ENCODE data around the gene SPRED2.

Gene SPRED2

GRCh38 chr2:65275141-65275915 is 157.1 kb downstream of the SPRED2 start:
- no peak for DNase-seq

GRCh38 chr2:65273344-65273743 is 159.1 kb downstream of the SPRED2 start:
- DNase-seq: no peak

DNA sequence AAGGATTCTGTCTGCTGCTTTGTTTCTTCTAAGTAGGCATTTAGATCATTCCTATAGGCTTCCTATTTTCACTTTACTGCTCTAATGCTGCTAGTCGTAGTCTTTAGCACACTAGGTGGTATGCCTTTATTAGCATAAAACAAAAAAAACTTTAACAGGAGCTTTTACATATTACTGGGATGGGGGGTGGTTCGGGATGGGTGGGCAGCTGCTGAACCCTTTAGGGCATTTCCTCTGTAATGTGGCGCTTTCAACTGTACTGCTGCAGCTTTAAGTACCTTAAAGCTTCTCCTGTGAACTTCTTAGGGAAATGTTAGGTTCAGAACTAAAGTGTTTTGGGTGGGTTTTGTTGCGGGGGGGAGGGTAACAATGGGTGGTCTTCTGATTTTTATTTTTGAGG is 163.4 kb downstream of the SPRED2 start:
- no peak for DNase-seq

GRCh38 chr2:65267008-65267407 is 165.4 kb downstream of the SPRED2 start:
- DNase-seq: no peak

DNA sequence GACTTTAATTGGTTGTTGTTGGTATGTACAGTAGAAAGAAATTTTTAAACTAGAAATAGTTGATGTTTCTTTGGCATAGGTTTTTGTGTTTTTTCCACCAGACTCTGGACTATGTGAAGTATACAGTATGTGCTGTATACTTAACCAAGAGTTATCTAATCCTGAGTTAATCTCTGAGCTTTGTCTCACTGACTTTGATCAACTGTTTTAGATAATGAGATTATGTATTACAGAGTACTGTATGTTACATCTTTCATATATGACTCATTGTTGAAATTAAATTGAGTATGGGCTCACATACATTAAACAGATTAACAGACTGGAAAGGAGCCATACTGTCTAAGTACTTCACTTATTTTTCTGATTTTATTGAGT is 166.7 kb downstream of the SPRED2 start:
- no peak for DNase-seq

GRCh38 chr2:65264821-65265670 is 167.4 kb downstream of the SPRED2 start:
- DNase-seq: no peak

DNA sequence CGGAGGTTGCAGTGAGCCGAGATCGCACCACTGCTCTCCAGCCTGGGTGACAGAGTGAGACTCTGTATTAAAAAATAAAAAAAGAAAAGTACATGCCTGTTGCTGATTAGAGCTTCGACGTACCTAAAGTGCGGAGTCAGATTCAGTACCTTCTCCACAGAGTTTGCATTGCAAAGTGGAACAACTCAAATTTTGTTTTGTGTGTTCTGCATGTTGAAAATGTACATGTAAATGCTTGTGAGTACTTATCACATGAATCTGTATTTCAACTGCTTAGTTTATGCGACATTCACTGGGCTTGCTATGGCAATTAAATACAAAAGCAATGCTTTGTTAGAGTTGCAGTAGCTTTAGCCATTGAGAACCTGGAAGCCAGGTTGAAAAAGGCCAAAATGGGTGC is 168.4 kb downstream of the SPRED2 start:
- no peak for DNase-seq

DNA sequence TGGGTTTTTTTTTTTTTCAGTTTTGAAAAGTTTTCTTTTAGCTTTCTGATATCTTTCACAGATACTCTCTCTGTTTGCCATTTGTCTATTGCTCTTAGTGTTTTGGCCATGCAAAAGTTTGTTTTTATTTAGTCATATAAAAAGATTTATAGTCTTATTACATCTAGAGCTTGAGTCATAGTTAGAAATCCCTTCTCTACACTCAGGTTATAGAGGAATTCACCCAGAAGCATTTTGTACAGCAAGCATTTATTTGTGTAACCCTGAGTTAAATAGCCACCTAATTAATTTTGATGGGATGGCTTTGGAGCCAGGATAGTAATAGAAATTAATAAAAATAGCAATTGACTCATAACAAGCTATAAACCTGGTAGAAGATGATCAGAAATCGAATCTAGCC is 169.1 kb downstream of the SPRED2 start:
- no peak for DNase-seq

DNA sequence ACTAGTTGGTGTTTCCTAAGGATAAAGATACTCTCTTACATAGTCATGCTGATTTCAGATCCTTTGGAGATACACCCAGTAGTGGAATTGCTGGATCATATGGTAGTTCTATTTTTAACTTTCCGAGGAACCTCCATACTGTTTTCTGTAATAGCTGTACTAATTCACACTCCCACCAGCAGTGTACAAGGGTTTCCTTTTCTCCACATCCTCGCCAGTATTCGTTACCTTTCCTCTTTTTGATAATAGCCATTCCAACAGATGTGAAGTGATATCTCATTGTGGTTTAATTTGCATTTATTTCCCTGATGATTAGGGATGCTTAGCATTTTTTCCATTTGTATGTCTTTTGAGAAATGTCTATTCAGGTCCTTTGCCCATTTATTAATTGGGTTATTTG is 170.7 kb downstream of the SPRED2 start:
- no peak for DNase-seq
